Measurements from ENCODE around the gene CHRM1. TPM values are rescaled to one million over a fixed set of nuclear protein-coding genes. Genes with fewer than 3 reads are reported as not detected.
"Not testable (repeated sequence)": the region's sequence is repeated elsewhere in the genome, so short reads cannot be mapped to it uniquely, and the experiment has no call there.

Gene CHRM1
- polyA plus RNA-seq (ENCODE audit: insufficient read length in 3 of 3): under 1 TPM in 2 of 3 donors, not detected in 1; 0.04 to 0.07 TPM
- long read RNA-seq, donor 1: 0 reads
- long read RNA-seq, donor 2: 0 reads
- long read RNA-seq, donor 3: 0 reads
- long read RNA-seq, donor 4: 0 reads
- long read RNA-seq, donor 5: 0 reads
- long read RNA-seq, donor 6: 0 reads
- long read RNA-seq, donor 7: 0 reads
- long read RNA-seq, donor 8: 0 reads
- long read RNA-seq, donor 9: 0 reads
- long read RNA-seq, donor 10: 0 reads
- long read RNA-seq, donor 11: 0 reads
- long read RNA-seq, donor 12: 0 reads
- long read RNA-seq, donor 13: 0 reads
- long read RNA-seq, donor 14: 0 reads
- long read RNA-seq, donor 15: 0 reads
- long read RNA-seq, donor 16: 0 reads

- no peak for DNase-seq
Observed at GRCh38 chr11:62921201-62921572, at the start of gene CHRM1. Gene CHRM1, minus strand, starts transcription at chr11:62921363. Its CDS starts 10,263 bp downstream, at chr11:62911100.

- DNase-seq: no peak
Observed at GRCh38 chr11:62965574-62965973, 44.4 kb upstream of the CHRM1 start.

- DNase-seq: no peak
Observed at GRCh38 chr11:62962391-62962790, 41.2 kb upstream of the CHRM1 start.

- DNase-seq: no peak
Observed at GRCh38 chr11:62961017-62961570, 39.9 kb upstream of the CHRM1 start.

- DNase-seq: no peak
Observed at GRCh38 chr11:62959422-62959980, 38.3 kb upstream of the CHRM1 start.

GRCh38 chr11:62958547-62959421, 37.6 kb upstream of the CHRM1 start:
- peak; percentile 73 for DNase-seq

- DNase-seq: no peak
Observed at GRCh38 chr11:62957147-62957546, 36.0 kb upstream of the CHRM1 start.

GRCh38 chr11:62954478-62954877, 33.3 kb upstream of the CHRM1 start:
- no peak for DNase-seq

- DNase-seq: no peak
Observed at GRCh38 chr11:62953811-62954210, 32.6 kb upstream of the CHRM1 start.

- no peak for DNase-seq
Observed at GRCh38 chr11:62948765-62949320, 27.7 kb upstream of the CHRM1 start.

GRCh38 chr11:62945538-62945937, 24.4 kb upstream of the CHRM1 start:
- not testable (repeated sequence) for DNase-seq

GRCh38 chr11:62937528-62937927, 16.4 kb upstream of the CHRM1 start:
- not testable (repeated sequence) for DNase-seq

- DNase-seq: no peak
Observed at GRCh38 chr11:62934496-62934785, 13.3 kb upstream of the CHRM1 start.

GRCh38 chr11:62933750-62934495, 12.8 kb upstream of the CHRM1 start:
- DNase-seq: no peak

- DNase-seq: no peak
Observed at GRCh38 chr11:62933285-62933684, 12.1 kb upstream of the CHRM1 start.

- no peak for DNase-seq
Observed at GRCh38 chr11:62931499-62932278, 10.5 kb upstream of the CHRM1 start.

GRCh38 chr11:62930666-62931065, 9.5 kb upstream of the CHRM1 start:
- DNase-seq: no peak

- DNase-seq: no peak
Observed at GRCh38 chr11:62930157-62930556, 9.0 kb upstream of the CHRM1 start.

- no peak for DNase-seq
Observed at GRCh38 chr11:62928011-62928410, 6.8 kb upstream of the CHRM1 start.

GRCh38 chr11:62926680-62927455, 5.7 kb upstream of the CHRM1 start:
- no peak for DNase-seq
